Measurements from ENCODE around the gene RPL39. TPM values are rescaled to one million over a fixed set of nuclear protein-coding genes. Genes with fewer than 3 reads are reported as not detected.
"Not testable (repeated sequence)": the region's sequence is repeated elsewhere in the genome, so short reads cannot be mapped to it uniquely, and the experiment has no call there.

RPL39 gene
- total RNA-seq: 1,000 to 10,000 TPM; 1,043 to 1,156 TPM

DNA sequence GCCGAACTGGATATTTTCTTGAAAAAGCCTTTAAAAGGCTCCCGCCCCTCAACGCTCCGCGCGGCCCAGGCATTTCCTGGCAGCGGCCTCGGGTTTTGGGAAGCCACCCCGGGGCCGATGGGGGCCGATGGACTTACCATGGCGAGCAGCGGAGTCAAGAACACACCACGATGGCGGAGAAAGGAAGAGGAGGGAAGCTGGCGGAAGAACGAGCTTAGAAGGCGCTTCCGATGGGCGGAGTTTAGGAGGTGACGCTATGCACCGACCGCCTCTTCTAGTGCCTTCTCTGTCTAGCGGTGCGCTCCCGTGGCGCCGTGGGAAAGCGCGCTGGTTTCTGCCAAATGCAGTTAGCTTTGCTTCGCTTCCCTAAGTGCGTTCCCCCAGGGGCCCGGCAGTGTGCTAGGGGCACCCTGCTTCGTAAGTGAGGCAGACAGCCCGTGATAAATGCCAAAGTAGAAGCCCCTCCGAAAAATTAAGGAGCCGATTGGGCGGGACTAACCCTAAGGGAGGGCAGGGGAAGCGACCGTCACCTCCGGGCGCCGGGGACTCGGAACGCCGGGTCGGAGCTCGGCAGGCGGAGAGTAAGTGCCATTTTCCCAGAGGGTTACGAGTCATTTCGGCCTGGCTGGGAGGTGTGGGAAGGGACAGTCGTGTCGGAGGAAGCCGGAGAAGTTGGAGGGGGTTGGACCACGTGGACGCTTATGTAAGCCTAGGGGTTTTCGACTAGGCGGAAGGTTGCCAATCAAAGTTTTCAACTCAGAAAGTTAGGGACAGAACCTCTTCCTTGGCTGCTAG is at the start of gene RPL39:
TSS of gene RPL39 (minus strand) at position 194 of the 795 bp plus-strand sequence. CDS start at position 140, 54 bp downstream.
- peak within 1 kb of the TSS; percentile 89 for H3K4me3 Mint-ChIP-seq
- ATAC-seq (peak; percentile 97), DNase-seq (ENCODE audit: low spot score) (peak; percentile 83)
- H3K4me1 Mint-ChIP-seq (ENCODE audit: low read depth in 2 of 2): peaks cover 10 to 12% of the 10 kb centered on the region in 2 donors
- peaks cover 9% of the 10 kb centered on the region for H3K36me3 Mint-ChIP-seq
- H3K27ac Mint-ChIP-seq: peak within 1 kb of the TSS; percentile 92 to 95
- no peaks in the 10 kb centered on the region for H3K27me3 Mint-ChIP-seq
- H3K9me3 Mint-ChIP-seq: no peaks in the 10 kb centered on the region

DNA sequence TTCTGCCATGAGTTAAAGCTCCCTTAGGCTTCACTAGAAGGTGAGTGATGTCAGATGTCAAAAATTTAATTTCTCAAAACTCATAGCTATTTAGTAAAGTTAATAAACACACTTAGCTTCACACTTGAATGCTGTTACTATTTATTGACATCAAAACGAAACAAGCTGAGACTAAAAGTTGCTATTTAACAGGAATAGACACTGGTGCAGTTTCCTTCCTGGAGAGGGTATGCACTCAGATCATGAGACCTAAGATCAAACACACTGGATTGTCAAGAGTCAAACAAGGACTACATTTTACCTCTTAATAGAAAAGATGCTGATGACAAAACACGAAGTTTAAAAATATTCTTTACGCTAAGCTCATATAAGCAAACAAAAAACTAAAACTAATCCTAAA is 42.5 kb upstream of the RPL39 start:
- Mint-ChIP-seq H3K36me3 (peaks cover 29% of the 10 kb centered on the region), H3K9me3 (no peaks in the 10 kb centered on the region), H3K27me3 (no peaks in the 10 kb centered on the region), H3K27ac (no peak overlapping the region), H3K4me1 (ENCODE audit: low read depth in 2 of 2) (peaks cover 0 to 5% of the 10 kb centered on the region in 2 donors), H3K4me3 (no peak overlapping the region)
- DNase-seq (ENCODE audit: low spot score) (no peak), ATAC-seq (no peak)

DNA sequence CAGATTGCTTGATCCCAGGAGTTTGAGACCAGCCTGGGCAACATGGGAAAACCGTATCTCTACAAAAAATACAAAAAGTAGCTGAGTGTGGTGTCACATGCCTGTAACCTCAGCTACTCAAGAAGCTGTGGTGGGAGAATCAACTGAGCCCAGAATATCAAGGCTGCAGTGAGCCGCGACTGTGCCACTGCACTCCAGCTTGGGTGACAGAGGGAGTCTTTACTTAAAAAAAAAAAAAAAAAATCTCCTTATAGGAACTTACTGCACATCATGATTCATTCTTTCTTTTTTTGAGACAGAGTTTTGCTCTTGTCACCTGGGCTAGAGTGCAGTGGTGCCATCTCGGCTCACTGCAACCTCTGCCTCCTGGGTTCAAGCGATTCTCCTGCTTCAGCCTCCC is 37.0 kb upstream of the RPL39 start:
- peaks cover 0 to 11% of the 10 kb centered on the region in 2 donors for H3K4me1 Mint-ChIP-seq (ENCODE audit: low read depth in 2 of 2)
- peaks cover 9% of the 10 kb centered on the region for H3K36me3 Mint-ChIP-seq
- no peaks in the 10 kb centered on the region for H3K27me3 Mint-ChIP-seq
- H3K9me3 Mint-ChIP-seq: no peaks in the 10 kb centered on the region
- ATAC-seq: no peak
- H3K4me3 Mint-ChIP-seq: no peak overlapping the region
- H3K27ac Mint-ChIP-seq: no peak overlapping the region
- DNase-seq (ENCODE audit: low spot score): no peak

DNA sequence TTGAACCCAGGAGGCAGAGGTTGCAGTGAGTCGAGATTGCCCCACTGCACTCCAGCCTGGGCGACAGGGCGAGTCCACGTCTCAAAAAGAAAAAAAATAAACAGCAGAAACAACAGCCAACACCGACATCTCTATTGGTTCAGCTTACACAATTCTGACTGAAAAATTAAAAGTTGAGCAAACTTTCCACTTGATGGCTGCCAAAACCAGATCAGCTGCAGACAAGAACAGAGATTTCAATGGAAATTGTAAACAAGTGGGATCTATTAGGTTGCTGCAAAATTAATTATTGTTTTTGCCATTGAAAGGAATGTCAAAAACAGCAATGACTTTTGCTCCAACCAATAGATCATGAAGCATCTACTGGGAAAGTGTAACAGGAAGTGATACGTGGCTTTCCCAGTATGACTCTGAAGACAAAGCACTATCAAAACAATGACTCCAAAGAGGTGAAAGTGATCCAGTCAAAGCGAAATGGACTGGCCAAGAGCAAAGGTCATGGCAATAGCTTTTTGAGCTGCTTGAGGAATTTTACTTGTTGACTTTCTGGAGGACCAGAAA is 35.0 kb upstream of the RPL39 start:
- DNase-seq (ENCODE audit: low spot score) (no peak), ATAC-seq (no peak)
- H3K36me3 Mint-ChIP-seq: peaks cover 9% of the 10 kb centered on the region
- H3K27ac Mint-ChIP-seq: no peak overlapping the region
- peaks cover 6 to 11% of the 10 kb centered on the region in 2 donors for H3K4me1 Mint-ChIP-seq (ENCODE audit: low read depth in 2 of 2)
- H3K27me3 Mint-ChIP-seq: no peaks in the 10 kb centered on the region
- no peaks in the 10 kb centered on the region for H3K9me3 Mint-ChIP-seq
- no peak overlapping the region for H3K4me3 Mint-ChIP-seq

- not testable (repeated sequence) for H3K9me3 Mint-ChIP-seq; DNase-seq (ENCODE audit: low spot score); H3K27me3 Mint-ChIP-seq; H3K27ac Mint-ChIP-seq; H3K4me1 Mint-ChIP-seq (ENCODE audit: low read depth in 2 of 2); H3K36me3 Mint-ChIP-seq; ATAC-seq; H3K4me3 Mint-ChIP-seq
Measured at GRCh38 chrX:119824221-119824620, 32.8 kb upstream of the RPL39 start.

- not testable (repeated sequence) for H3K27me3 Mint-ChIP-seq
Measured at GRCh38 chrX:119821703-119822102, 30.3 kb upstream of the RPL39 start.

GRCh38 chrX:119817130-119817690 is 25.8 kb upstream of the RPL39 start:
- no peak for DNase-seq (ENCODE audit: low spot score)
- Mint-ChIP-seq H3K4me1 (ENCODE audit: low read depth in 2 of 2) (peaks cover 0 to 6% of the 10 kb centered on the region in 2 donors), H3K27me3 (no peaks in the 10 kb centered on the region), H3K36me3 (no peaks in the 10 kb centered on the region), H3K9me3 (no peaks in the 10 kb centered on the region), H3K27ac (no peak overlapping the region), H3K4me3 (no peak overlapping the region)
- ATAC-seq: no peak

More at GRCh38 chrX:119821703-119822102, 30.3 kb upstream of the RPL39 start:
- not testable (repeated sequence) for H3K4me1 Mint-ChIP-seq (ENCODE audit: low read depth in 2 of 2); DNase-seq (ENCODE audit: low spot score); H3K9me3 Mint-ChIP-seq; H3K36me3 Mint-ChIP-seq; H3K4me3 Mint-ChIP-seq
- peak; percentile 73 to 80 for ATAC-seq
- peak overlapping the region in 1 of 2 donors; percentile 76 for H3K27ac Mint-ChIP-seq

- H3K9me3 Mint-ChIP-seq: no peaks in the 10 kb centered on the region
- no peak for DNase-seq (ENCODE audit: low spot score)
- H3K36me3 Mint-ChIP-seq: no peaks in the 10 kb centered on the region
- H3K4me3 Mint-ChIP-seq: no peak overlapping the region
- peaks cover 0 to 3% of the 10 kb centered on the region in 2 donors for H3K4me1 Mint-ChIP-seq (ENCODE audit: low read depth in 2 of 2)
- no peak overlapping the region for H3K27ac Mint-ChIP-seq
- ATAC-seq: no peak
- no peaks in the 10 kb centered on the region for H3K27me3 Mint-ChIP-seq
Measured at GRCh38 chrX:119816300-119816699, 24.9 kb upstream of the RPL39 start.

DNA sequence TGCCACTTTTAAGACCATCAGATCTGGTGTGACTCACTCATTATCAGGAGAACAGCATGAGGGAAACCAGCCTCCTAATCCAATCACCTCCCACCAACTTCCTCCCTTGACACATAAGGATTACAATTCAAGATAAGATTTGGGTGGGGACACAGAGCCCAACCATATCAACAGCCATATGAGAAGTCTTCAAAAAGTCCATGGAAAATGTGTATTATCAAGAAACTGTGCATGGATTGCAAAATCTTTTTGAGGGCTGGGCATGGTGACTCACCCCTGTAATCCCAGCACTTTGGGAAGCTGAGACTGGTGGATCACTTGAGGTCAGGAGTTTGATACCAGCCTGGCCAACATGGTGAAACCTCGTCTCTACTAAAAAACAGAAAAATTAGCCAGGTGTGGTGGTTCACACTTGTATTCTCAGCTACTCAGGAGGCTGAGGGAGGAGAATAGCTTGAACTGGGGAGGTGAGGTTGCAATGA is 17.8 kb upstream of the RPL39 start:
- peaks cover 0 to 7% of the 10 kb centered on the region in 2 donors for H3K27me3 Mint-ChIP-seq
- no peak overlapping the region for H3K27ac Mint-ChIP-seq

DNA sequence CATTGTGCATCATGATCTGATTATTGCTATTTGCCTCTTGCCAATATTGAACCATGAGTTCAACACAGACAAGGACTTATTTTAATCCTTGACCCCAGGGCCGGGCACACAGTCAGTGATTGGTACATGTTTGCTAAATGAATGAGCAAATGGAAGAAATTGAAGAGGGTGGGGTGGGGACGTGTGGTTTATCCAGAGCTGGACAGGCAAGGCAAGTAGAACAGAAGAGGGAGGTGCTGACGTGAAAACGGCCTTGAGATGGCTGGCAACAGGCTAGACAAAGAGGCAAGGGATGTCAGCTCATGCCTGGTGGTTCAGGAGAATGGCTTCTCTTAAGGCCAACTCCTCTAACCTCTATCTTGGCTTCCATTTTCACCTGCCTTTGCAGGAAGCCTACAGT is 17.0 kb upstream of the RPL39 start:
- H3K4me3 Mint-ChIP-seq, H3K27ac Mint-ChIP-seq, H3K9me3 Mint-ChIP-seq: not testable (repeated sequence)

More for the DNA sequence above, 17.8 kb upstream of the RPL39 start:
- Mint-ChIP-seq H3K4me1 (ENCODE audit: low read depth in 2 of 2) (no peaks in the 10 kb centered on the region), H3K36me3 (no peaks in the 10 kb centered on the region), H3K9me3 (no peaks in the 10 kb centered on the region), H3K4me3 (no peak overlapping the region)
- no peak for DNase-seq (ENCODE audit: low spot score)
- no peak for ATAC-seq

DNA sequence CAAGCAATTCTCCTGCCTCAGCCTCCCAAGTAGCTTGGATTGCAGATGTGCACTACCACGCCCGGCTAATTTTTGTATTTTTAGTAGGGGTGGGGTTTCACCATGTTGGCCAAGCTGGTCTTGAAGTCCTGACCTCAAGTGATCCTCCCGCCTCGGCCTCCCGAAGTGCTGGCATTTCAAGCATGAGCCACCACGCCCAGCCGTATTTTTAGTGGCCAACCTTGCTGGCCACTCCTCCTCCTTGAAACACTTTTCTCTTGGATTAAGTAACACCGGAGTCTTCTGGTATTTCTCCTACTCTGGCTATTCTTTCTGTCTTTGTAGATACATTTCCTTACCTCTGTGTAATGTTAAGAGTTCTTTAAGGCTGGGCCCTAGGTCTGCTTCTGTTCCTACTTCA is 11.1 kb upstream of the RPL39 start:
- no peaks in the 10 kb centered on the region for H3K36me3 Mint-ChIP-seq
- H3K4me3 Mint-ChIP-seq: no peak overlapping the region
- H3K9me3 Mint-ChIP-seq: no peaks in the 10 kb centered on the region
- ATAC-seq (no peak), DNase-seq (ENCODE audit: low spot score) (no peak)
- no peak overlapping the region for H3K27ac Mint-ChIP-seq
- H3K27me3 Mint-ChIP-seq: peaks cover 0 to 4% of the 10 kb centered on the region in 2 donors
- no peaks in the 10 kb centered on the region for H3K4me1 Mint-ChIP-seq (ENCODE audit: low read depth in 2 of 2)

More for the DNA sequence above, 17.0 kb upstream of the RPL39 start:
- not testable (repeated sequence) for H3K4me1 Mint-ChIP-seq (ENCODE audit: low read depth in 2 of 2); H3K27me3 Mint-ChIP-seq; ATAC-seq; DNase-seq (ENCODE audit: low spot score); H3K36me3 Mint-ChIP-seq

GRCh38 chrX:119801253-119802221 is 10.1 kb upstream of the RPL39 start:
- Mint-ChIP-seq H3K27ac (no peak overlapping the region), H3K4me3 (no peak overlapping the region), H3K9me3 (no peaks in the 10 kb centered on the region), H3K36me3 (no peaks in the 10 kb centered on the region), H3K4me1 (ENCODE audit: low read depth in 2 of 2) (no peaks in the 10 kb centered on the region), H3K27me3 (no peaks in the 10 kb centered on the region)
- DNase-seq (ENCODE audit: low spot score): no peak
- no peak for ATAC-seq

GRCh38 chrX:119790977-119791436 is 423 bp downstream of the RPL39 start:
- DNase-seq (ENCODE audit: low spot score): no peak
- Mint-ChIP-seq H3K4me1 (ENCODE audit: low read depth in 2 of 2) (peaks cover 10 to 16% of the 10 kb centered on the region in 2 donors), H3K36me3 (peaks cover 9% of the 10 kb centered on the region), H3K4me3 (peak overlapping the region; percentile 89), H3K27me3 (no peaks in the 10 kb centered on the region), H3K9me3 (no peaks in the 10 kb centered on the region), H3K27ac (peak overlapping the region; percentile 92 to 95)
- ATAC-seq: peak; percentile 25 to 28
